HG03159 (cell line): ENCODE measurements around the gene AREL1.
"Not testable (repeated sequence)": the region's sequence is repeated elsewhere in the genome, so short reads cannot be mapped to it uniquely, and the experiment has no call there.

ENCODE experiments used
- ATAC-seq: cut with Tn5 transposase; IDR thresholded peaks from one replicate; pipeline ENCODE4 v1.9.1; 2021; ENCODE audit warnings: mild to moderate bottlenecking, moderate library complexity; ENCODE audit not compliant: unreplicated experiment

AREL1 gene

DNA sequence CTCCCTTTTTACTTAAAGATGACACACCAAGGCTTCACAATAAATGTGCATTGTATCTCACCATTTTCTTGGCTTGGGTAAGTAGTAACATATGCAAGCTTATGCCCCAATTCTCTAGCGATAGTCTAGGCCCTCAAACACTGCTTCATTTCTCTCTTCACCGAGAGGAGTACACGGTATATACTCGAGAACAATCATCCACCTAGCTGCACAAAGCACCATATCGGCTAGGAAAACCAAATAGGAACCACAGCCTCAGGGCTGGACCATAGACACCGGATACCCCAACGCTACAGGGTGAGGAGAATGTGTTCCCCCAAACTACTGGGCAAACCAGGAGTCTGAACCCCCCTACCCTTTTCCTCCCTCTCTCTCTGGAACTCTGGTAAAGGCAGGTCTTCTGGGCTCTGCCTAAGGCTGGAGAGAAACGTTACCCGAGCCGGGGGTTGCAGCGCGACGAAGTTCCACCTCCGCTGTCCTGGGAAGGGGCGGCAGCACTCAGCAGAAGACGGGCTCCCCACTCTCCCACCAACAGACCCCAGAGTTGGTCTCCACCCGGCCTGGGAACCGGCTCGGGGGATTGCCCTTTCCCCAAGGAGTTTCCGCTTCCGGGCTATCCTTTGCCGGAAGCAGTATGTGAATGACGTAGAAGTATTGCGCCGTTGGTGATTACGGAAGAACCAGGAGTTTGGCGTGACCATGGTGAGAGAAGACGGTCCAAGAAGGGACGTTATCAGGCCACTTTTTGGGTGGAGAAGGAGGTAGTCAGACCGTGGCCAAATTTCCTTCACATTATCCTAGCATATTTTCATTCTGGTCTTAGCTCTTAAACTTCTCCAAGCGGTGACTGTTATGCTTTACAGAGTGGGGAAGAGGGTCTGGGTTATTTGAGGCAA, at the start of gene AREL1, which contains the start of gene FCF1:
AREL1 (minus strand) TSS at position 582 of the 896 bp plus-strand sequence. CDS start 27,465 bp downstream, outside the sequence.
FCF1 (plus strand) TSS at position 646 of the 896 bp plus-strand sequence; CDS start at position 700, 54 bp downstream.
- ATAC-seq = peak; percentile 95

GRCh38 chr14:74758505-74758904, 45.6 kb upstream of the AREL1 start:
- not testable (repeated sequence) for ATAC-seq

DNA sequence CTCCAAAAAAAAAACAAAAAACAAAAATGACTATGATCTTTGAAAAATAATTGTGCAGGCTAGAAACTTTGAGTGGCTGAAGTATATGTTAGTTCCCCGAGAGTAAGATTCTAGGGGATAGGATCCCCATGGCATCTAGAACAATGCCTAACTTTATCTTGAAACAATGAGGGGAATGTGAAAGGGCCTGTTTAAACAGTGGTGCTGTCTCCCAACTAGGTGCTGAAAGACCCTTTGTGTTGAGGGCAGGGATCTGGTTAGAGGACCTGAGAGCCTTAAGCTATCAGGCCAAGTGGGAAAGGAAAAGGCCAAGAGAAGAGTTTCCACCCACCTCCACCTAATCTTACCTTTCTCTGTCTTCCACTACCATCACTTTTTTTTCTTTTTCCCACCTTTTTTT, 43.4 kb upstream of the AREL1 start:
- ATAC-seq = no peak

DNA sequence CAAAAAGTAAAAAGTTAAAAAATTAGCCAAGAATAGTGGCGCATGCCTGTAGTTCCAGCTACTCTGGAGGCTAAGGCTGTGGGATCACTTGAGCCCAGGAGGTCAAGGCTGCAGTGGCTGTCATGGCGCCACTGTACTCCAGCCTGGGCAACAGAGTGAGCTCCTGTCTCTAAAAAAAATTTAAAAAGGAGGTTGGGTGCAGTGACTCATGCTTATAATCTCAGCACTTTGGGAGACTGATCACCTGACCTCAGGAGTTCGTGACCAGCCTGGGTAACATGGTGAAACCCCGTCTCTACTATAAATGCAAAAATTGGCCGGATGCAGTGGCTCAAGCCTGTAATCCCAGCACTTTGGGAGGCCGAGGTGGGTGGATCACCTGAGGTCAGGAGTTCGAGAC, 42.0 kb upstream of the AREL1 start:
- no peak for ATAC-seq

DNA sequence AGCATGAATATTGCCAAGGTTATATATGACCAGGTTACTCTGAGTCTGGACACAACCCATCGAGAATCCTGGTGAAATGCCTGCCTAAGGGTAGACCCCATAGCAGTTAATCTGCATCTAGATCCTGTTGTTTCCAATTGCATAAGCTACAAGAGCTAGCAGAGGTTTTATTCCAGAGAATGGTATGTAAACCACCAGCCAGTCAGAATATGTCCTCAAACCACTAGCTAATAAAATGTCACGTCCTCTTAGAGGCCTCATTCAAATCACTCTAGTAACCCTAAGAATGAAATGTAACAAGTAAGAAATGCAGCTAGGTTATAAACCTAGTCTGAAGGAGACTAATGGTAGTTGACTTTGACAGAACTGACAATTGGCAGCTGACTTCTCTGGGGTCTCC, 41.3 kb upstream of the AREL1 start:
- no peak for ATAC-seq

DNA sequence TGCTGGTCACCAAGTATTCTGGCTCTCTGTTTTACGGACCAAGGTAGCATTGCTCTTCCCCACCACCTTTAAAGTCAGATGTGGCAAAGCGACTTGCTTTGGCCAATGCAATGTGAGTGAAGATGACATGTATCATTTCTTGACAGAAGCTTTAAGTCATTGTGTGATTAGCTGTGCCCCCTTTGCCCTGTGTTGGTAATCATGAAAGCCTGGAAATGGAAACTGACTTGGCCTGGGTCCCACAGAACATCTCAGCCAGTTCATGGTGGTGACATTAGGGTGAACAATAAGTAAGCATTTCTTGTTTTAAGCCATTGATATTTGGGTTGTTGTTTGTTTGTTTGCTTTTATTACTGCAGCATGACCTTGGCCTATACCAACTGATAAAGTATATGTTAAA, 34.4 kb upstream of the AREL1 start:
- ATAC-seq = no peak

- no peak for ATAC-seq
Observed at GRCh38 chr14:74739293-74740030, 26.6 kb upstream of the AREL1 start.

DNA sequence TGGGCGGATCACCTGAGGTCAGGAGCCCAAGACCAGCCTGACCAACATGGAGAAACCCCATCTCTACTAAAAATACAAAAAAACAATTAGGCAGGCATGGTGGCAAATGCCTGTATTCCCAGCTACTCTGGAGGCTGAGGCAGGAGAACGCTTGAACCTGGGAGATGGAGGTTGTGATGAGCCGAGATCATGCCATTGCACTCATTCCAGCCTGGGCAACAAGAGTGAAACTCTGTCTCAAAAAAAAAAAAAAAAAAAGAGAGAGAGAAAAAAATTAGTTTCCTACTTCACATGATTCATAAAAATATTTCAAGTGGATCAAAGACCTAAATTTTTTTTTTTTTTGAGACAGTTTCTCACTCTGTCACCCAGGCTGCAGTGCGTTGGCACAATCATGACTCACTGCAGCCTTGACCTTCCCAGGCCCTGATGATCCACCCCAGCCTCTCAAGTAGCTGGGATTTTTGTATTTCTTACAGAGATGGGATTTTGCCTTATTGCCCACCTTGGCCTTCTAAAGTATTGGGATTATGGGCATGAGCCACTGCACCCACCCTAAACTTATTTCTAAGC, 25.0 kb upstream of the AREL1 start:
- no peak for ATAC-seq

DNA sequence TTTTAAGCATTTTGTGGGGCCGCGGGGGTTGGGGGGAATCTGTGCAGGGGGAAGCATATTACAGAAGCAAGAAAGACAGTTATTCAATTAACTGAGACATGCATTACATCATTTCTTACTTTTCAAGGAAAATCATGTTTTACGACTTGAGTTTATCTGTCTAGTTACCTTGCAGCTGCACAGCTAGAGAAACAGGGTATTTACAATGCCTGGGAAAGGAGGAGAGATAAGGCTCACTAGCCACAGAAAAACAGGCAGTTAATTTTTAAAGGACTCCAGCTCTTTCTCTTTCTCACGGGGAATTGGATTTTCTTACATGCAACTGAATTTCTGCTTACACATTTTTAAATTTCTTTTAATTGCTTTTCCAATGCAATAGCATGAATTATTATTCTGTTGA, 22.2 kb upstream of the AREL1 start:
- ATAC-seq = no peak

DNA sequence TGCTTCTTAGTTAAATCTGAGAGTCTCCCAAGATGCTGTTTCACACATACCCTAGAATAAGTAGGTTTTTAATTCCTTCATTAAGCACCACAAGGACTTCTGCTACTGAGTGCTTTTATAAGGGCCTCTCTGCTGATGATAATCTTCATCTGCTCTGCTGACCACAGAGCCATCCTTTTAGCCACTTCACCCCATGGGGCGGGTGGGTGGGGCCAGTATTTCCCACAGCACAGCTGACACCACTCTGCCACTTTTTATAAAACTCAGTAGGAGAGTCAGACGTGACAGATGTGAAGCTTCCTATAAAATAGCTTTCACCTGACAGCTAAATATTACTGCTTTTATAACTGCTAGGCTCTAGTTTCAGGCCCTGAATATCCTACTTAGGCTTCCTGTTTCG, 20.3 kb upstream of the AREL1 start:
- no peak for ATAC-seq

DNA sequence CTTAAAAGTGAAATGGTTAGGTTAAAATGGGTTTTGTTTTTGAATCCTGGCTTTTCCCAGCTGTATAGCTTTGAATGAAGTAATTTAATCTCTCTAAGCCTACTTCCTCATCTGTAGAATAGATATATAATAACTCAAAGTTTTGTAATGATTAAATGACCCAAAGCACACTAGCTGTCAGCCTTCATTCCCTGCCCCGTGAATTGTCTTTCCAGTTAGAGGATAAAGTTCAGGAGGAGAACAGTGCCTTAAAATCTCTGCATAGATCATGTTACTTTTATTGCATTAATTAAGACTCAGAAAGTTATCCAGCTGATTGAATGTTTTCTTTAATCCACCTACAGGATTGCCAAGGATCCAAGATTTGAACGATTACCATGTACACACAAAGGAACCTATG, 19.5 kb upstream of the AREL1 start:
- ATAC-seq = no peak

DNA sequence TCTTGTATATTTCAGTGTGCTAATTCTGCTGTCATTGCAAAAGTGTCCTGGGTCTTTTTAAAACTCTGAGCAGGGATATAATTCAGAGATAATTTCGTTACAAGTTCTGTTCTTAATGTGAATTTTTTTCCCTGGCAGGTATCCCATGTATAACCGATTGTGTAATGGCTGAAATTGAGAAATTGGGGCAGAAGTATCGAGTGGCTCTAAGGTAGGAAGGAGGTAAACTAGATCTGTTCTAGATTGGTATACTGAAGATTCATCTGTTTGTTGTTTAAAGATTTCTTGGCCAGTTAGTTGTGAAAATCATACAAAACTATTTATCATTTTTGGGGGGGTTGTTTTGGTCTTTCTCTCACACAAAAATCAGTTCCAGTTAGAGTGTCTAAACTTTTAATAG, 10.3 kb upstream of the AREL1 start:
- ATAC-seq = no peak

DNA sequence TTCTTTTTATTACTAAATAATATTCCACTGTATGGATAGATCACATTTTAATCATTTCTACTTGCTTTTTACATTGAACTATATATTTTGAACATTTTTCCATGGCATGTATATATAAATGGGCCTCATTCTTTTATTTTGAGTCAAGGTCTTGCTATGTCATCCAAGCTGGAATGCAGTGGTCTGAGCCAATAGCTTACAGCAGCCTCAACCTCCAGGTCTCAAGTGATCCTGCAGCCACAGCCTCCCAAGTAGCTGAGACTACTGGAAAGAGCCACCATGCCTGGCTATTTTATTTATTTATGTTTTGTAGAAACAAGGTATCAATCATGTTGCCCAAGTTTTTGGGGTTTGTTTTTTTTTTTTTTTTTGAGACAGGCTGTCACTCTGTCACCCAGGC, 7.6 kb upstream of the AREL1 start:
- no peak for ATAC-seq

DNA sequence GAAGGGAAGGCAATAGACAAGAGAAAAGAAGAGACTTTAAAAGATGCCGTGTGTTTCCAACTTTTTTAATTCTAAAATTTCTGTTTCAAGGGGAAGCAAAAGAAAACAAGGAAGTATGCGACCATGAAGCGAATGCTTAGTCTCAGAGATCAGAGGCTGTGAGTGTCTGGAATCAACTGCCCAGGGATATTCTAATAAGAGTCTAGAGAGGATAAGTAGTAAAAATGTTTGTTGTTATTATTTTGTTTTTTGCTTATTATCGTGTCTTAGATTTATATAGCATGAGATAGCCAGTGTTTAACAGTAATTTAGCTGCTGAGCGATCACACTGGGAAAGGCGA, 485 bp upstream of the AREL1 start:
- ATAC-seq = no peak

GRCh38 chr14:74711651-74712050, 1.2 kb downstream of the AREL1 start:
- ATAC-seq = no peak

GRCh38 chr14:74710480-74710879, 2.4 kb downstream of the AREL1 start:
- ATAC-seq = no peak

- ATAC-seq = no peak
Observed at GRCh38 chr14:74705613-74706500, 7.0 kb downstream of the AREL1 start.

- no peak for ATAC-seq
Observed at GRCh38 chr14:74704656-74705055, 8.2 kb downstream of the AREL1 start.

DNA sequence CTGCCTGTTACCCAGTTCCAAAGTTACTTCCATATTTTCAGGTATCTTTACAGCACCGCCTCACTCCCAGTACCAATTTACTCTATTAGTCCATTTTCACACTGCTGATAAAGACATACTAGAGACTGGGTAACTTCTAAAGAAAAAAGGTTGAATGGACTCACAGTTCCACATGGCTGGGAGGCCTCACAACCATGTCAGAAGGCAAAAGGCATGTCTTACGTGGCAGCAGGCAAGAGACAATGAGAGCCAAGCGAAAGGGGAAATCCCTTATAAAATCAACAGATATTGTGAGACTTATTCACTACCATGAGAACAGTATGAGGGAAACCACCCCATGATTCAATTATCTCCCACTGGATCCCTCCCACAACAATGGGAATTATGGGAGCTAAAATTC, 9.8 kb downstream of the AREL1 start:
- ATAC-seq = no peak

- ATAC-seq = no peak
Observed at GRCh38 chr14:74702293-74702692, 10.6 kb downstream of the AREL1 start.

- no peak for ATAC-seq
Observed at GRCh38 chr14:74698465-74698864, 14.4 kb downstream of the AREL1 start.
